GM18511 (cell line): ENCODE results near the gene GOLGA8H.
"Not testable (repeated sequence)": the region's sequence is repeated elsewhere in the genome, so short reads cannot be mapped to it uniquely, and the experiment has no call there.

ENCODE experiments used
- ATAC-seq: cut with Tn5 transposase; IDR thresholded peaks from one replicate; pipeline ENCODE4 v1.9.1; 2021; ENCODE audit warnings: mild to moderate bottlenecking, moderate library complexity; ENCODE audit not compliant: unreplicated experiment

The GOLGA8H gene, protein sequence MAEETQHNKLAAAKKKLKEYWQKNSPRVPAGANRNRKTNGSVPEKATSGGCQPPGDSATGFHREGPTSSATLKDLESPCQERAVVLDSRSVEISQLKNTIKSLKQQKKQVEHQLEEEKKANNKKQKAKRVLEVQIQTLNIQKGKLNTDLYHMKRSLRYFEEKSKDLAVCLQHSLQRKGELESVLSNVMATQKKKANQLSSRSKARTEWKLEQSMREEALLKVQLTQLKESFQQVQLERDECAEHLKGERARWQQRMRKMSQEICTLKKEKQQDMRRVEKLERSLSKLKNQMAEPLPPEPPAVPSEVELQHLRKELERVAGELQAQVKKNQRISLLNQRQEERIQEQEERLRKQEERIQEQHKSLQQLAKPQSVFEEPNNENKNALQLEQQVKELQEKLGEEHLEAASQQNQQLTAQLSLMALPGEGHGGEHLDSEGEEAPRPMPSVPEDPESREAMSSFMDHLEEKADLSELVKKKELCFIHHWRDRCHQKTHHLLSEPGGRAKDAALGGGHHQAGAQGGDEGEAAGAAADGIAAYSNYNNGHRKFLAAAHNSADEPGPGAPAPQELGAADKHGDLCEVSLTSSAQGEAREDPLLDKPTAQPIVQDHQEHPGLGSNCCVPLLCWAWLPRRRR

DNA sequence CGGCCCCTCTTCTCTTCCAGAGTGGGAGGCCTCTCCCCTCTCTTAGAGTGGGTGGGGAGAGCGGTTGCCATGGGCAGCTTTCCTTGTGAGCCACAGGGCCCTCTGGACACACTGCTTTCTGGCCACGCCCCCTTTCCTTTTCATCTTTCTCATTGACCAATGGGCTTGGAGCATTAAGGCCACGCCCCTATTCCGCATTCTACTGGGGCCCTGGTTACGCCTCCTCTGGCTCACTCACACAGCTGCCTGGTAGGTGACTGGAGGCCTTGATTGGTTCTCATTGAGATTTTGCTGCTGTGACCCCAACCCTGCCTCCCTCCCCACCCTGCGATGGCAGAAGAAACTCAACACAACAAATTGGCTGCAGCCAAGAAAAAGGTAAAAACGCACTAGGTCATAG, at the start of gene GOLGA8H:
Gene GOLGA8H, plus strand, starts transcription at position 233 of the 400 bp plus-strand sequence. Its CDS starts 98 bp downstream, at position 331.
- ATAC-seq, result not testable (repeated sequence)

DNA sequence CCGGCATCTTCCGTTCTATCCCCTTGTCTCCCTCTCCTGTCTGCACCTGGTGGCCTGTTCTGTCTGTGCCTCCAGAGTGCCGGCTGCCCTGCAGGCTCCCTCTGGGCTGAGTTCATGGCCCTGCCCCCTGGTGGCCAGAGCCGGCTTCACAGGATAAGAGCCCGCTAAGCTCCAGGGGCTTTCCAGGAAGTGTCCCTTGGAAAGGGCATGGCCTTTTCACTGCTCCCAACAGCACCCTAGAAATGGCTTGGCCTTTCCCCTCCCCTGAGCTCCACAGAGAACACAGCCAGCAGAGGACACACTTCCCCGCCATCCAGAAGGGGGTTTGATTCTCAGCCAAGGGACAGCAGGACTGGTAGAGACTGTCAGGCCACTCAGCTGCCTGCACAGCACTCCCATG, 36.9 kb upstream of the GOLGA8H start:
- not testable (repeated sequence) for ATAC-seq

DNA sequence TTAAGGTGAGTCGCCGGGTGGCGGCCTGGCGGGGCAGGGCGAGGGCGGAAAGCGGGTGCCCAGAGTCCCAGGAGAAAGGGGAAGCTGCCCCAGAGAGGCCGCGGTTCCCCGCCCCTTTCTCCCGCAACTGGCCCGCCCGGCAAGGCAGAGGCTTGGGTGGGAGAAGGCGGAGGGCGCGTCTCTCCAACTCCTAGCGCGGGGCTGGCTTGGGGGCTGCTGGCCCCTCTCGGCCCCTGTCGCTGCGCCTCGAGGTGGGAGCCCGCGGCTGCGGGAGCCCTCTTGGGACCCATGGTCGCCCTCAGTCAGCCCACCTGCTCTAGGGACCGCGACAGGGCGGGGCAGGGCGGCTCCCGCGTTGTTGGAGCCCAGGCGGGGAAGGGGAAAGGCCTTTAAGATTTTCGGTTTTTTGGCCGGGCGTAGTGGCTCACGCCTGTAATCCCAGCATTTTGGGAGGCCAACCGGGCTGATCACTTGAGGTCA, 30.8 kb upstream of the GOLGA8H start:
- ATAC-seq, result not testable (repeated sequence)

DNA sequence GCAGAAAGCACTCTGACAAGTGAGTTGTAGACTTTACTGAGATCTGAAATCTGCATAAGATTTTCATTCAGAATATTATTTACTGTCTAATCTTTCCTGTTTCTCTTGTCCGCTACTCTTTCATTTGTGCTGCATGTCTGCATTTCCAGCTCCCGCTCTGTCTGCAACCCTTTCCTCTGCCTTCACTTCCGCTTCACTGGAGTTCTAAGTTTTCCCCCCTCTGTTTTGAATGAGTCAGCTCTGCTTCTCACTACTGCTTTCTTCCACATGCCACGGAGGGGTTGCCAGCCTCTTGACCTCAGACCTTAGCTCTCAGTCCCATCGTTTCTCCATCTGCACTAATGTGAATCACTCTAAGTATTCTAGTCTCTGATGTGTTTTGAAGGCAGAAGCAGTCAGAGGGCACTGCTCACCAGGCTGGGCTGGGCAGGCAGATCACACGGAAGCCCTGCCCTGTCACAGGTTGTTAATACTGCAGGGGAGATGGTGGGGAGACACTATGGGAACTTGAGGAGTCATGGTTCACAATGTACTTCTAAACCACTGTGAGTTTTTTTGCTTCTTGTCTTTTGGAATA, 24.3 kb upstream of the GOLGA8H start:
- not testable (repeated sequence) for ATAC-seq

DNA sequence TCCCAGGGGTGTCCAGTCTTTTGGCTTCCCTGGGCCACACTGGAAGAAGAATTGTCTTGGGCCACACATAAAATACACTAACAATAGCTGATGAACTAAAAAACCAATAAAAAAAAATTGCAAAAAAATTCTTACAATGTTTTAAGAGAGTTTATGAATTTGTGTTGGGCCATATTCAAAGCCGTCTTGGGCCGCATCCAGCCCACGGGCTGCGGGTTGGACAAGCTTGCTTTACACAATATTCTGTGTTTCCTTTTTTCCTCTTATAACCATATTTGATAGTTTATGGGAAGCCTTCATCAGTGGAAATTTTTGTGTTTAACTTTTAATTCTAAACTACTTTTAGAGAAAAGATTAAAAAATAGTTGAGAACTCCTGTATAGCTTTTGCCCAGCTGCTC, 23.1 kb upstream of the GOLGA8H start:
- ATAC-seq, result not testable (repeated sequence)

DNA sequence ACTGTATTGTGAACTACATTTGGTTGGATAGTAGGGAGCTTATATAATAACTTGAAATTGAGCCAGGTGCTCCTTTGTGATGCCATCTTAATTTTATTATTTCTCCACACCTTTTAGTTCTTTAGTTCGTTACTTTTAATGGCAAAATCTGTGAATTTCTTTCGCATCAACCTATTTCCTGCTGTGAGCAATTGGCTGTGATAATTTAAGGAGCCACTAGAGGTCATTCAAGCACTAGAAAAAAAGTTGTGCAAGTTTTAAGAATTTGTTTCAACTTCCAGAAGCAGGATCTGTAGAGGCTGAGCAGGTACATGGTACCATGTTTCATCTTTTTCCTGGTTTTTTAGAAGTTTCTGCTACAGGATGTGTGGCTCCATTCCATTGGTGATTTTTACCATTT, 4.9 kb upstream of the GOLGA8H start:
- not testable (repeated sequence) for ATAC-seq

DNA sequence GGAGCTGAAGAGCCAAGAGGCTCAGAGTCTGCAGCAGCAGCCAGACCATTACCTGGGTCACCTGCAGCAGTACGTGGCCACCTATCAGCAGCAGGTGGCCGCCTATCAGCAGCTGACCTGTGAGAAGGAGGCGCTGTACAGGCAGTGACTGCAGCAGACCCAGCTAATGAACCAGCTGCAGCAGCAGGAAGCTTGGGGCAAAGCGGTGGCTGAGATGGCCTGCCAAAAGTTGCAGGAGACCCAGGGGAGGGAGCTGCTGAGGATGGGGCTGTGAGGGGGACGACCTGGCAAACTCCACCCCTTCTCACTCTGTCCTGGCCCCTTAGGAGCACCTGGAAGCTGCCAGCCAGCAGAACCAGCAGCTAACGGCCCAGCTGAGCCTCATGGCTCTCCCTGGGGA, 8.4 kb downstream of the GOLGA8H start:
- ATAC-seq, result not testable (repeated sequence)

DNA sequence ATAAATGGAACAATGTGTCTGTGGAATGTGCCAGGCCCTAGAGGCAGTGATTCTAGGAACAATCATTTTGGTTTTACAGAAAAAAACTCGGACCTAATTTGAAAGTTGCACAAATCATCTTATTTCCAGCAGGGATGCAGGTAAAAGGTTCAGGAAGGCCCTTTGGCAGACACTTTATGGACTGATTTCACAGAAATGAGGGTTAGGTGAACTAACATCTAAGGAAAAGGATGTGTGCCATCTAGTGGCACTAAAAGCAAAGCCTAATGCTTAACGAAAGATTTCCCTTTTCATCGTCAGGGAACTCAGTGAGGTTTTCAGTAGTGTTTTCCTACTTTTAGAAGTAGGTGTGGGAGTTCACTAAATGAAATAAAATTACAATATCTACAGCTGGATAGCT, 17.5 kb downstream of the GOLGA8H start:
- not testable (repeated sequence) for ATAC-seq

DNA sequence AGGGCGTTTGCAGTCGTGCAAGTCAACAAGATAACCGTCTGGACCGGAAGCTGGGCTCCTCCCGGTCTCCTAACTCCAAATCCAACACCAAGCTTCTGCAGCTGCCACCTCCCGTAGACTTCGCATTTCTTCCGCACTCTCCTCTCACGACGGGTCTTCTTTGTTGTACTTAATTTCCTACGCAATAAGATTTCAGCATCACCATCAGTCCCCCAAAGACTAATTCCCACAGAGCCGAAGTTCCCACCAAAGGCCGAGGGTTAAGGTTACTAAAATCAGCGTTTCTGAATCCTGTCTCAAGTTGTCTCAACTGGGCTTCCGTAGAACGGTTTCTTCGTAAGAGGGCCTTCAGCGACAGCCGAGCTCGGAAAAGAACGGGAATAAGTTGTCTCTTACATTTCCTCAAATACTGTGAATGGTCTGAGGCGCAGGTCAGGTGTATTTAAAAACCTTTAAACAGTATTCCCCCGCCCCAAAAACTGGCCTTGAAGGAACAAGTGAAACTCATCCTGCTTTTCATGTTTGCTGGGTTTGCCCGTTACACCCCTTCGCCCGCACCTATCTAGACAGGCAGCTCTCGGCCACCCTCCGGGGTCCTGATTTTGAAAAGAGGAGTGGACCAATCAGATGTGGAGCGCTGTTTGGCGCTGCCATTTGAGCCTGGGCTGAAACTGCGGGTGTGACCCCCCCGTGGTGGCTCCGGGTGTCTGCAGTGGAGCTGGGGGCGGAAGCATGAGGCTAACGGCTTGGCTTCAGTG, 21.8 kb downstream of the GOLGA8H start, which contains the start of gene ARHGAP11B:
Gene ARHGAP11B, plus strand, starts transcription at position 693 of the 758 bp plus-strand sequence.
- peak; percentile 94 for ATAC-seq

DNA sequence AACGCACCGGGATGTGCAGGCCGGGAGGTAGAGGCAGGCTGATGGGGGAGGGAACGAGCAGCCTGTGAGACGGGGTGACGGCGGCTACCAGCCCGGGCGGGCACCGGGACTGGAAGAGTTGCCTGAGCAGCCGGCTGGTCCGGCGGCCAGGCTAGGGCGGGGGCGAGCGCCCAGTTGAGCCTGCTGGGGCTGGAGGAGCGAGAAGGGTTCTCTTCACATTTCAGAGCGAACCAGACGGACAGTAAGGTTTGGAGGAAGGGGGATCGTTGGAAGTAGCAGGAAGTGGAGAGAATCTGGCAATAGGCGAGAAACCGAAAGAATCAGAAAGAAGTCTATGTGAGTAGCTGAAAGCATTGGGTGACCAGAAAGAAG, 22.4 kb downstream of the GOLGA8H start:
- ATAC-seq, result not testable (repeated sequence)

DNA sequence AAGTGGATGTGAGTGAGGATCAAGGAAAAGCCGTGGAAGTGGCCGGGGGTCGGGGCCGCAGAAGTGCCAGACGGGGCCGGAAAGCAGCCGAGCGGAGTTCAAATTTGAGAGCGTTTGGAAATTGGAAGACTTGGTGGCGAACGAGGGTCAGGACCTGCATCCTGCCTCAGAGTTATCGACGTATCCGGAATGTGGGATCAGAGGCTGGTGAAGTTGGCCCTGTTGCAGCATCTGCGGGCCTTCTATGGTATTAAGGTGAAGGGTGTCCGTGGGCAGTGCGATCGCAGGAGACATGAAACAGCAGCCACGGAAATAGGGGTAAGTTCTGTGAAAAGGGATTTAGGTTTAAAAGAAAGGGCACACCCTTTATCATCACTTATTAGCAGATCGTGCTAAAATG, 22.8 kb downstream of the GOLGA8H start:
- ATAC-seq, result peak; percentile 13

DNA sequence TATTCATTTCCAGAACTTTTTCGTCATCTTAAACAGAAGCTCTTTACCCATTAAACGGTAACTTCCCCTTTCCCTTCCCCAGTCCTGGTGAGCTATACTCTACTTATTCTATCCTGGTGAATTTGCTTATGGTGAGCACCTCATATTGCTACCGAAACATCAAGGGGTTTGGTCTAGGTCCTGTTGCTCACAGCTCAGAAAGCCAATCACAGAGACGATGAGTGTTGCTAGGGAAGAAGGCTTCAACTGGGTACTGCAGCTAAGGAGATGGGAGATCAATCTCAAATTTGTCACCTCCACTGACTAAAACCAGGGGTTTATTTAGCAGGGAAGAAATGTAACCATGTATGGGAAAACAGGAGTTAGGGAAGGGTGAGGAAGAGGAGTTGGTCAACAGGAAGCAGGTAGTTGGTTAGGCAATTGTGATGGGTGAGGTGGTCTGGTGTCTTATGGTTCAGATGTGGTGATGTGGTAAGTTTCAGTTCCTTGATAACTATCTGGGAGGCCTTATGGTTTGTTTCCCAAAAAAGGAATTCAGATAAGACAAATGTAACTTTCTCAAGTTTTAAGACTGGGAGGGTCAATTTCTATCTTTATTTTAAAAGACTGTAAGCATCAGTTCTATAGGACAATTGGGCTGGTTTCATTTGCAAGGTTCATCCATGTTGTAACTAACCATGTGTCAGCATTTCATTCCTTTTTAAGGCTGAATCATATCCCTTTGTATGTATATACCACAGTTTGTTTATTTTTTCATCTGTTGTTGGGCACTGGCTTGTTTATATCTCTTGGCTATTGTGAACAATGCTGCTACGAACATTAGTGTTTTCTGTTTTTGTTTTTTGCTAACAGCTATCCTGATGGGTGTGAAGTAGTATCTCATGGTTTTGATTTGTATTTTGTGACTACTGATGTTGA, 46.4 kb downstream of the GOLGA8H start:
- ATAC-seq, result peak; percentile 91

DNA sequence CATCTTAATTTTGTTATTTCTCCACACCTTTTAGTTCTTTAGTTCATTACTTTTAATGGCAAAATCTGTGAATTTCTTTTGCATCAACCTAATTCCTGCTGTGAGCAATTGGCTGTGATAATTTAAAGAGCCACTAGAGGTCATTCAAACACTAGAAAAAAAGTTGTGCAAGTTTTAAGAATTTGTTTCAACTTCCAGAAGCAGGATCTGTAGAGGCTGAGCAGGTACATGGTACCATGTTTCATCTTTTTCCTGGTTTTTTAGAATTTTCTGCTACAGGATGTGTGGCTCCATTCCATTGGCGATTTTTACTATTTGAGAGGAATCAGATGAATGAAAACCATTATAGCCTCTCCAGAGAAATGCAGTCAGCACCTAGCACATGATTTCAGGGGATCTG, 57.3 kb downstream of the GOLGA8H start:
- ATAC-seq, result not testable (repeated sequence)
